H9 (cell line): ENCODE results near the gene ULBP3. TPM values are rescaled to one million over a fixed set of nuclear protein-coding genes. Genes with fewer than 3 reads are reported as not detected.

ENCODE experiments used
- DNase-seq: peaks from one replicate; pipeline ENCODE4 v3.0.0-alpha.2; 2017
- H2AFZ ChIP-seq: one replicate; pipeline ENCODE4 v1.6.1; 2013; ENCODE audit warnings: mild to moderate bottlenecking, low read length, control low read depth, moderate library complexity
- H2AK5ac ChIP-seq: 2 replicates; pipeline ENCODE4 v1.6.1; 2013; ENCODE audit warnings: low read length, control low read depth, mixed read lengths; ENCODE audit not compliant: insufficient read length
- H2BK120ac ChIP-seq: one replicate; pipeline ENCODE4 v1.6.1; 2013; ENCODE audit warnings: low read depth, mild to moderate bottlenecking, low read length, control low read depth, inconsistent platforms; ENCODE audit not compliant: poor library complexity, severe bottlenecking
- H2BK12ac ChIP-seq: 2 replicates; pipeline ENCODE4 v1.6.1; 2013; ENCODE audit warnings: low read length, control low read depth, mixed read lengths, low read depth; ENCODE audit not compliant: insufficient read length
- H2BK15ac ChIP-seq: 2 replicates; pipeline ENCODE4 v1.6.1; 2013; ENCODE audit warnings: low read depth, low read length, control low read depth
- H2BK20ac ChIP-seq: one replicate; pipeline ENCODE4 v1.6.1; 2013; ENCODE audit warnings: low read depth, mild to moderate bottlenecking, low read length, control low read depth, inconsistent platforms; ENCODE audit not compliant: poor library complexity, severe bottlenecking
- H2BK5ac ChIP-seq: 2 replicates; pipeline ENCODE4 v1.6.1; 2013; ENCODE audit warnings: low read length, control low read depth, mixed read lengths; ENCODE audit not compliant: insufficient read length
- H3K14ac ChIP-seq: 2 replicates; pipeline ENCODE4 v1.6.1; 2013; ENCODE audit warnings: low read length, control low read depth; ENCODE audit not compliant: insufficient read depth
- H3K18ac ChIP-seq: 2 replicates; pipeline ENCODE4 v1.6.1; 2013; ENCODE audit warnings: low read depth, mild to moderate bottlenecking, mixed read lengths, low read length, control low read depth; ENCODE audit not compliant: insufficient read length
- H3K23ac ChIP-seq: 2 replicates; pipeline ENCODE4 v1.6.1; 2013; ENCODE audit warnings: low read length, control low read depth, mixed read lengths, low read depth; ENCODE audit not compliant: insufficient read length
- H3K23me2 ChIP-seq: 2 replicates; pipeline ENCODE4 v1.6.1; 2013; ENCODE audit warnings: low read depth, mild to moderate bottlenecking, mixed read lengths, low read length, control low read depth; ENCODE audit not compliant: insufficient read length, poor library complexity, severe bottlenecking
- H3K27ac ChIP-seq: 2 replicates; pipeline ENCODE4 v1.5.1; 2013; ENCODE audit warnings: low read length, control low read depth, mixed read lengths, low read depth; ENCODE audit not compliant: insufficient read length
- H3K27me3 ChIP-seq: 2 replicates; pipeline ENCODE4 v1.6.1; 2013; ENCODE audit warnings: low read length, control low read depth, inconsistent platforms; ENCODE audit not compliant: insufficient read depth
- H3K4ac ChIP-seq: 2 replicates; pipeline ENCODE4 v1.6.1; 2013; ENCODE audit warnings: low read depth, mild to moderate bottlenecking, control low read depth, inconsistent platforms, low read length, moderate library complexity
- H3K4me1 ChIP-seq: 2 replicates; pipeline ENCODE4 v1.6.1; 2013; ENCODE audit warnings: low read length, control low read depth, inconsistent platforms; ENCODE audit not compliant: insufficient read depth
- H3K4me2 ChIP-seq: 2 replicates; pipeline ENCODE4 v1.6.1; 2013; ENCODE audit warnings: low read length, control low read depth, mixed read lengths; ENCODE audit not compliant: insufficient read length, insufficient read depth
- H3K56ac ChIP-seq: 2 replicates; pipeline ENCODE4 v1.6.1; 2013; ENCODE audit warnings: low read depth, mild to moderate bottlenecking, mixed read lengths, low read length, control low read depth; ENCODE audit not compliant: insufficient read length
- H3K79me1 ChIP-seq: 2 replicates; pipeline ENCODE4 v1.6.1; 2013; ENCODE audit warnings: low read depth, mild to moderate bottlenecking, moderate library complexity, low read length, control low read depth, inconsistent platforms; ENCODE audit not compliant: insufficient read depth, poor library complexity, severe bottlenecking
- H3K79me2 ChIP-seq: 2 replicates; pipeline ENCODE4 v1.6.1; 2013; ENCODE audit warnings: low read length, control low read depth, inconsistent platforms; ENCODE audit not compliant: insufficient read depth
- H3K9ac ChIP-seq: 2 replicates; pipeline ENCODE4 v1.6.1; 2013; ENCODE audit warnings: low read length, control low read depth, mixed read lengths; ENCODE audit not compliant: insufficient read length; ENCODE audit errors: extremely low read depth
- H3K9me3 ChIP-seq: one replicate; pipeline ENCODE4 v1.6.1; 2013; ENCODE audit warnings: low read depth, low read length, inconsistent platforms; ENCODE audit not compliant: control insufficient read depth
- H3T11ph ChIP-seq: one replicate; pipeline ENCODE4 v1.6.1; 2013; ENCODE audit warnings: mild to moderate bottlenecking, low read length, control low read depth, inconsistent platforms
- H4K20me1 ChIP-seq: one replicate; pipeline ENCODE4 v1.6.1; 2013; ENCODE audit not compliant: control insufficient read depth, insufficient read length, insufficient read depth
- H4K5ac ChIP-seq: 2 replicates; pipeline ENCODE4 v1.6.1; 2013; ENCODE audit warnings: low read depth, mild to moderate bottlenecking, mixed read lengths, low read length, control low read depth; ENCODE audit not compliant: insufficient read length
- H4K8ac ChIP-seq: replicated peaks from 2 replicates; pipeline ENCODE4 v1.6.1; 2013; ENCODE audit warnings: low read length, control low read depth, mixed read lengths, low read depth; ENCODE audit not compliant: insufficient read length
- H4K91ac ChIP-seq: 2 replicates; pipeline ENCODE4 v1.6.1; 2013; ENCODE audit warnings: low read depth, mild to moderate bottlenecking, moderate library complexity, mixed read lengths, low read length, control low read depth; ENCODE audit not compliant: insufficient read length
- H3K27ac Mint-ChIP-seq, 3 experiments: 2 replicates in 2 of 3; 3 replicates in 1 of 3; pipeline ENCODE4 v1.8.0; 2020 to 2021; ENCODE audit warnings: mixed read lengths in 3 of 3, mild to moderate bottlenecking in 1 of 3, moderate library complexity in 1 of 3
- H3K27me3 Mint-ChIP-seq: 2 replicates; pipeline ENCODE4 v1.8.0; 2021; ENCODE audit warnings: low read depth, mild to moderate bottlenecking, moderate library complexity, mixed read lengths
- H3K36me3 Mint-ChIP-seq, 3 experiments: 2 replicates in 2 of 3; 3 replicates in 1 of 3; pipeline ENCODE4 v1.8.0; 2020 to 2021; ENCODE audit warnings: low read depth in 3 of 3, mixed read lengths in 3 of 3; ENCODE audit not compliant: insufficient read depth in 1 of 3
- H3K4me1 Mint-ChIP-seq, 2 experiments: 2 replicates each; pipeline ENCODE4 v1.8.0; 2020; ENCODE audit warnings: mixed read lengths in 2 of 2
- H3K4me3 Mint-ChIP-seq, 2 experiments: 2 replicates in 1 of 2; 3 replicates in 1 of 2; pipeline ENCODE4 v1.8.0; 2020 to 2021; ENCODE audit warnings: mild to moderate bottlenecking in 2 of 2, mixed read lengths in 2 of 2, moderate library complexity in 1 of 2
- H3K9me3 Mint-ChIP-seq, 2 experiments: 2 replicates in 1 of 2; 3 replicates in 1 of 2; pipeline ENCODE4 v1.8.0; 2020; ENCODE audit warnings: mild to moderate bottlenecking in 2 of 2, mixed read lengths in 2 of 2, moderate library complexity in 1 of 2
- CTCF ChIP-seq: fragments of 200-600 bp; sonication (generic); conservative IDR thresholded peaks from 3 replicates; pipeline ENCODE4 v1.8.0; 2021; ENCODE audit warnings: antibody characterized with exemption, mild to moderate bottlenecking
- WGBS: extraction: QIAGEN DNeasy Blood & Tissue Kit; methylation state at CpG from one replicate; pipeline ENCODE4 v1.1.7; 2013; ENCODE audit warnings: missing lambda C conversion rate, low lambda C conversion rate, mixed read lengths; ENCODE audit not compliant: insufficient read length; ENCODE audit errors: extremely low coverage; 5-methylcytosine and 5-hydroxymethylcytosine counted together
- total RNA-seq: library from RNA; stranded (reverse); gene quantifications from 2 replicates; pipeline ENCODE4 v1.2.1, GENCODE V29; 2021

The ULBP3 gene
- total RNA-seq, 1 experiment from 2014 or later, result 5.8 TPM

DNA sequence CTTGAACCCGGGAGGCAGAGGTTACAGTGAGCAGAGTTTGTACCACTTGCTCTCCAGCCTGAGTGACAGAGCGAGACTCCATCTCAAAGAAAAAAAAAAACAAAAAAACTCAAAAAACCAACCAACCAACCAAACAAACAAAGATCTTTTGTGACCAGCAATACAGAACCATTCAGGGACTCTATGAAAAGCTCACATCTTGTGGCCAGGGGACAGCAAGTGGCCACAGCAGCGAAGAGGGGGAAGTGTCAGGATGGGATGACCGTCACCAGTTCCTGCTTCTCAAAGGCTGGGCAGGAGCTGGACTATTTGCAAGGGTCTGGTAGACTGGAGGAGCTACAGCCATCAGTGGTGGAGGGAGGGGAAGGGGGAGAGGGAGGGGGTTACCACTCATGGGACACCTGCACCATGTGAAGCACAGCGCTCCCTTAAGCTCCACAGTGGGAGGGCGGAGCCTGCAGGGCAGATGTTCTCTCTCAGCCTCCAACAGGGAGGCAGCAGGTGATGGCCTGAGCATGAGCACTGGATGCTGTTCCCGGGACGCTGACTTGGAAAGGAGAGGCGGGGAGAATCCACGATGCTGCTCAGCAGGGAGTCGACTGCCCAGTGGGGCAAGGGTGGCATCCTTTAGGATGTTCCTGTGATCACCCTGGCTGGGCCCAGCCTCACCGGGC is 19.7 kb upstream of the ULBP3 start:
- Histone ChIP-seq H2BK15ac (no peak overlapping the region), H3K4me2 (no peak overlapping the region), H2BK5ac (no peak overlapping the region), H2BK120ac (no peak overlapping the region), H3K9ac (no peak overlapping the region), H3K79me2 (no peaks in the 10 kb centered on the region), H3K27me3 (no peaks in the 10 kb centered on the region), H4K91ac (no peak overlapping the region), H3K27ac (no peak overlapping the region), H3K56ac (no peak overlapping the region), H3K4ac (no peak overlapping the region), H2AFZ (no peak overlapping the region), H3K18ac (no peak overlapping the region), H3K14ac (no peak overlapping the region), H3K23me2 (no peaks in the 10 kb centered on the region), H2AK5ac (no peak overlapping the region), H3K4me1 (no peaks in the 10 kb centered on the region), H4K5ac (no peak overlapping the region), H2BK20ac (no peak overlapping the region), H3K79me1 (no peaks in the 10 kb centered on the region), H2BK12ac (no peak overlapping the region), H4K20me1 (no peaks in the 10 kb centered on the region), H4K8ac (no peak overlapping the region), H3K9me3 (no peaks in the 10 kb centered on the region), H3K23ac (no peak overlapping the region), H3T11ph (no peak overlapping the region)
- WGBS, result no CpG with 5 or more reads among the region's 12 CpGs
- H3K9me3 Mint-ChIP-seq, result no peaks in the 10 kb centered on the region
- H3K4me1 Mint-ChIP-seq, result peaks cover 3 to 5% of the 10 kb centered on the region in 2 experiments; a peak in 3 of 4 replicates
- no peak overlapping the region for H3K27ac Mint-ChIP-seq
- no peak overlapping the region for H3K4me3 Mint-ChIP-seq
- no peak for TF ChIP-seq CTCF
- peaks cover 11% of the 10 kb centered on the region for H3K27me3 Mint-ChIP-seq
- no peak for DNase-seq
- H3K36me3 Mint-ChIP-seq, result no peaks in the 10 kb centered on the region
